GM12872 (cell line): Measurements from ENCODE around the gene MEN1.

Experiments
- TF ChIP-seq, protein P1 (sequence below): IDR thresholded peaks from 3 replicates; pipeline ENCODE4 v1.5.1; 2011; ENCODE audit warnings: low read depth, mild to moderate bottlenecking, low read length, moderate library complexity; ENCODE audit not compliant: insufficient read depth

Gene MEN1

DNA sequence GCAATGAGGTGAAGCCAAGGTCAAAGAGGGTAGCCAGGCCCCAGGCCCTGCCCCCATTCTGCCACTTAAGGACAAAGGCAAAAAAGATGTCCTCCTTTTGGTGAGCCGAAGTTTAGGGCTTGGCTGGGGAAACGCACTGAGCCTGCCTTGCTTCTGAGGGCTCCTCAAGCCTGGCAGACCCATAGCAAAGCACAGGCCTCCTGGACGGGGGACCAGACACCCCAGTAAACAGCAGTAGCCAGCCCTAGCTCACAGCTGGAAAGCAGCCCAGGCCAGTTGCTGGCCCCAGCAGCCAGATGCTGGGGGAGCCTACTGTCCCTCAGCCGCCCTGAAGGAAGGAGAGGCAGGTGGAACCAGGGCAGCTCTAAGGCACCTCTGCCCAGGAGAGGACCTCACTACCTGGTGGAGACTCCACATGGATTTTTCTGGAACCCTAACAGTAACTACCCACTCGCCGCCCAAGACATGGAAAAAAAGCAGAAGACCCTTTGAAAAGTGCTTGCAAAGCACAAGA lies 46.8 kb downstream of the MEN1 start:
- TF ChIP-seq, protein P1, sequence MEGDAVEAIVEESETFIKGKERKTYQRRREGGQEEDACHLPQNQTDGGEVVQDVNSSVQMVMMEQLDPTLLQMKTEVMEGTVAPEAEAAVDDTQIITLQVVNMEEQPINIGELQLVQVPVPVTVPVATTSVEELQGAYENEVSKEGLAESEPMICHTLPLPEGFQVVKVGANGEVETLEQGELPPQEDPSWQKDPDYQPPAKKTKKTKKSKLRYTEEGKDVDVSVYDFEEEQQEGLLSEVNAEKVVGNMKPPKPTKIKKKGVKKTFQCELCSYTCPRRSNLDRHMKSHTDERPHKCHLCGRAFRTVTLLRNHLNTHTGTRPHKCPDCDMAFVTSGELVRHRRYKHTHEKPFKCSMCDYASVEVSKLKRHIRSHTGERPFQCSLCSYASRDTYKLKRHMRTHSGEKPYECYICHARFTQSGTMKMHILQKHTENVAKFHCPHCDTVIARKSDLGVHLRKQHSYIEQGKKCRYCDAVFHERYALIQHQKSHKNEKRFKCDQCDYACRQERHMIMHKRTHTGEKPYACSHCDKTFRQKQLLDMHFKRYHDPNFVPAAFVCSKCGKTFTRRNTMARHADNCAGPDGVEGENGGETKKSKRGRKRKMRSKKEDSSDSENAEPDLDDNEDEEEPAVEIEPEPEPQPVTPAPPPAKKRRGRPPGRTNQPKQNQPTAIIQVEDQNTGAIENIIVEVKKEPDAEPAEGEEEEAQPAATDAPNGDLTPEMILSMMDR = no peak

DNA sequence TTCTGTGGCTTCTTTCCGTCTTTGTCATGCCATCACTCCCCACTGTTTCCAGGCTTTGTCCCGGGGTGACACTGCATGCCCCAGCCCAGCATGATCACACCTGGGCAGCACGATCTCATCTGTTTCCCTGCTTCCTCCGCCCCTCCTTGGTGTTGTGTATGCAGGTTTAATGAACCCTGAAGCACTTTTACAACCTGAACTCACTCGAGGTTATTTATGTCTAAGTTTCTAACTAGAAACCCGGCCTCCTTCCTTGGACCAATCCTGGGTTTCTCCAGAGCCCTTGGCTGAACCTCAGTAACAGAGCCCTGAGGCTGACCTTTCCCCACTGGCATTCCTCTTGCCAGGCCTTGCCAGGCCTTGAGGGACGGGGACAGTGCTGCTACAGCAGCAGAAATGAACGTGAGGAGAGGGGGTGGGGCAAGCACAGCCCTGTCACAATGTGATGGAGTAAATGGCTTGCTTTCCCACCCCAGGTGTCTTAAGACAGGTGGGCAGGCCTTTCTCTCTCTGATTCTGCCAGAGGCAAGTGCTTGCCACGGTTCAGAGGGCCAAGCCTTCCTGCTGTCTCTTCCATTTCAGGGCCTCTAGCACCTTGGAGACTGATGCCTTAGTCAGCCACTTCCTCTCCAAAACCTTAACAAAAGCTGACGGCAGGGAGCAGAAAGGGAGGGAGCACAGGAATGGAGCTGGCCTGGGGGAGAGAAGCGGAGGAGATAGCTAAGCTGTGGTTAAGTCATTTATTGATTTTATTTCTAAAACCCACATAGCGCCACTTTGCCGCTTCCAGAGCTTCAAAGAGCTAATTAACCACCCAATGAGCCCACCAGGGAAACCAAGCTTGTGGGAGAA lies 47.5 kb downstream of the MEN1 start:
- TF ChIP-seq, protein P1 = no peak

DNA sequence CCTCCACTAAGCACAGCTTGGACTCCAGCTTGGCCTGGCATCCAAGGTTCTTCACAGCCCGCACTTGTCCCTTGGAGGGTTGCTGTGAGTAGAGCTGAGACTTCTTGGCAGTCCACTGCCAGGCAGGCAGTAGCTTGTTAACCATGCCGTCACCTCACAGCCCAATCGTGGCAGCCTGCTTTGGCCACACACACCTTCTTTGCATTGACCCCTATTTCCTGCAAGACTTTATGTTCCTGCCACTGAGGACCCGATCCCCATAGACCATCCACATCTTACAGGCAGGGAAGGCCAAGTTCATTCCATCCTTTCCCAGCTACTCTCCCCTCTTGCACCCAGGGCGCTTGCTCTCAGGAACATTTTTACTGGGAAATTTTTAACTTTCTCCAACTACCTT lies 48.1 kb downstream of the MEN1 start:
- TF ChIP-seq, protein P1 = no peak

DNA sequence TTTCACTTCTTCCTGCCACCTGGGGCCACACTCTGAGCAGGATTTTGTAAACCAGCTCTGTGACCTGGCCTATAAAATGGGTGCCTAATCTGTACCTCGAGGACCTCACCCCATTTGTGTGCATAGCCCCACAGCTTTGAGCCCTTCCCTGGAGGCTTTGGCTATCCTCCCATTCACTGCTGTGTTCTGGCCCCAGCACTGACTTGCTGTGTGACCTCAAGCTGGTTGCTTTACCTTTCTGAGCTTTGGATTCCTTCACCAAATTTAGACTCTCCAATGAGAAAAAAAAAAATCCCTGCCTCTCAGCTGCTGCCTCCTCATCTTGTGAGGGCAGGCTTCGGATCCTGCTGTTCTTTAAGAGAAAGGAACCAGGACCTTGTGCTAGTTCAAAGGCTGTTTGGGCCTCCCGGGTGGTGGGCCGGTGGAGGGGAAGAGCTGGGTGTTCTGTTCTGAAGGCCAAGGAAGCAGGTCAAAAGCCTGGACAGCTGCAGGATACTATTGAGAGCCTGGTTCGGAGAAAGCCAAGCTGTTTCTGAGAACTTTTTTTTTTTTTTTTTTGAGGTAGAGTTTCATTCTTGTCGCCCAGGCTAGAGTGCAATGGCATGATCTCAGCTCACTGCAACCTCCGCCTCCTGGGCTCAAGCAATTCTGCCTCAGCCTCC lies 49.5 kb downstream of the MEN1 start:
- TF ChIP-seq, protein P1 = no peak

DNA sequence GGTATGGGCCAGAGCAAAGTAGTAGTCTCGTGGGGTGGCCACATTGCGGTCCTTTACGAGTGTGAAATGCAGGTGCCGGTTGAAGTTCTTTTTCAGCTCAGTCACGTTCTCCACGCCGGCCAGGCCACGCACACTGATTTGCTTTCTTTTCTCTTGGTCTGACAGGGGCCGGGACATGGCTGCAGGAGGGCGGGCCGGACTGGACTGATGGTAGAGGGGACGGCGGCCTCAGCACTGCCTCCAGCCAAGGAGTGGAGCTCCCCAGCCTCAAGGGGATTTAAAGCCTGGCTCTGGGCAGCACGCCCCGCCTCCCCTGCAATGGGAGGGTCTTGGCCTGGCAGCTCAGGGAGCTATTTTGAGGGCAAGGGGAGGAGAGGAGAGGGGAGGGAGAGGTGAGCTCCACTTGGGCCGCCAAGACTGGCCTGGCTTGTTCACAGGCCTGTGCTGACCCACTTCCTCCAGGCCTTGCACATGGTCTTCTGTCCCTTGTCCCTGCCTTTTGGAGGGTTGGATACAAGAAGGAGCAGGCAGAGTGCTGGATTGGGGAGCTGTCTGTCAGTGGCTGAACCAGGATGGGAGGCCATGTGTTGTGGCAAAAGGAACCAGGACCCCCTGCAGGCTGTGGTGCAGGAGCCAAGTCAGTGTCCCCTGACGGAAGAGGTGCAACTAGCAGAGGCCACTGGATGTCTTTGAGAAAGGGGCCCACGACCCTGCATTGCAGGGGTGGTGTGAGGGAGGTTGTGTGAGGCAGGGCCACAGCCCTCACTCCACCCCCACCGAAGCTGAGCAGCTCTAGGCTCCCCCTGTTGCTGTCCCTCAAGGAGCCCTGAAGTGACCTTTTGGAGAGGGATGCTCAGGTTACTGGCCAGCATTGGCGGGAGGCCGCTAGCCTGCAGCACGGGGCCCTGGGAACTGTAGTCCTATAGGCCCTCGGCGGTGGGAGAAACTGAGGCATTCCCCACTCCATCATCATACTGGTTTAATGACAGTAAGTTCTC lies 50.3 kb downstream of the MEN1 start, which contains the start of gene PYGM:
Gene PYGM, minus strand, starts transcription at position 253 of the 998 bp plus-strand sequence. Its CDS starts 76 bp downstream, at position 177.
- TF ChIP-seq, protein P1 = no peak

DNA sequence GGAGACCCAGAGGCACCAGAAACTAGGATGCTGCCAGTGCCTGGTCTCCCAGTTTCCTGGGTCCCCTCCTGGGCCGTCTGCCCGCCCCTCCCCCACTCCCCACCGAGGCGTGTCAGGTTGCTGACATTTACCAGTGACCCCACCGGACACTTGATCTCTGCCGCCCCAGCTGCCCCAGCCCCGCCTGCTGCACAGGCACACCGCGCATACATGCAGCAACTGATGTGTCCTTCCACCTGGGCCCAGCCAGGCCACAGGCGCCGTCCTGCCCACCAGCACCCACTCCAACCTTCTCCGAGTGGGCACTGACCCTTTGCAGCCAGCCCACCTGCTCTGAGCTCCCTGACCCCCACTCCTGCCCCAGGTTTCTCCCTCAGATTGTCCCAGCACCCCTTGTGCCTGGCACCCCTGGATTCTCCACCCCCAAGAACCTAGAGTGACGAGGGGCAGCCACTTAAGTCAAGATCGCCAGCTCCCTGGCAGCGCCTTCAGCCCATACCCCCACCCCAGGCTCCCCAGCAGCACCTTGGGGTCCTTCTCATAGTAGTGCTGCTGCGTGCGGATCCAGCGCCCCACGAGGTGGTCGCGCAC lies 51.1 kb downstream of the MEN1 start:
- TF ChIP-seq, protein P1 = no peak
